HG03432 (cell line): Measurements from ENCODE around the gene WFDC1.

Source experiments
- ATAC-seq: cut with Tn5 transposase; IDR thresholded peaks from one replicate; pipeline ENCODE4 v1.9.1; 2021; ENCODE audit warnings: mild to moderate bottlenecking, moderate library complexity; ENCODE audit not compliant: unreplicated experiment

Gene WFDC1

DNA sequence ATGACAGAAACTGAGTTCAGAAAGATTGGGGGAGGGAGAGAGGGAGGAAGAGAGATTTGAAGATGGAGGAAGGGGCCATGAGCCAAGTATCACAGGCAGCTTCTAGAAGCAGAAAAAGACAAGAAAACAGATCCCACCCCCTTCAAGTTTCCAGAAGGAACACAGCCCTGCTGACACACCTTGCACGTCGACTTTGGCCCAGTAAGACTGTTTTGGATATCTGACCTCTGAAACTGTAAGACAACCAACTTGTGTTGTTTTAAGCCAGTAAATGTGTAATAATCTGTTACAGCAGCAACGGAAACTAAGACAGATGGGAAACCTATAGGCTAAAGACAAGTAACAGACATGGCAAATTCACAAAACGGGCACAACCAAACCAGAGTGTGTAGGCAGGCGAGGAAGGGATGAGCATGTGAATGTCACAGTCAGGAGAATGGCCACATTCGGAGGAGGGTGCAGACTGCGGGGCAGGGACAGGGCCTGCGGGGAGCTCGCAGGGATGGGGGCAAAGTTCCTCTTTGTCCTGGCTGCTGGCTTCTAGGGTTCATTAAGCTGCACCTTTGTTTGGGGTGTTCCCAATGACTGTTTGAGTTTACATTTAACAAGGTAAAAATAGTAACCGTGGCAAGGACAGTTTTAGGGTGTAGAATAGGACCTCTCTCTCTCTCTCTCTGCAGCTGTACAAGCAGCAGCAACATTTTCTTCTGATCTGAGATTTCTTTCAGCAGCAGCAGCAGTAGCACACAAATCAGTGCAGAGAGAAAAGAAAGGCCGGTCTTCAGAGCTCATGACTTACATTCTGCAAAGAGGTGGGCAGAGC lies 55.4 kb downstream of the WFDC1 start:
- no peak for ATAC-seq

GRCh38 chr16:84350685-84351400 lies 56.2 kb downstream of the WFDC1 start:
- ATAC-seq: no peak

DNA sequence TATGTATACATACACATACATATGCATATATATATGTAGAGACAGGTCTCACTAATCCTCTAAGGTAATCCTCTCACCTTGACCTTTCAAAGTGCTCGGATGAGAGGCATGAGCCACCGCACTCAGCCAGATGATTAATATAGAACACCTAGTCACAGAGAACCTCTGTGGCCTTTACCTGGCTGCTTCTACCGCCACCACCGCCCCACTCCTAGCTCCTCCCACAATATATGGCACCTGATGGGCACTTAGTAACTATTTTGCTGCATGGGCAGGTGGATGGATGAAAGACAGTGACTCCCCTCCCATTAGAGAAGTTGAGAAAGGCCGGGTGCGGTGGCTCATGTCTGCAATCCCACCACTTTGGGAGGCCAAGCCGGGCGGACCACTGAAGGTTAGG lies 57.0 kb downstream of the WFDC1 start:
- ATAC-seq: no peak

DNA sequence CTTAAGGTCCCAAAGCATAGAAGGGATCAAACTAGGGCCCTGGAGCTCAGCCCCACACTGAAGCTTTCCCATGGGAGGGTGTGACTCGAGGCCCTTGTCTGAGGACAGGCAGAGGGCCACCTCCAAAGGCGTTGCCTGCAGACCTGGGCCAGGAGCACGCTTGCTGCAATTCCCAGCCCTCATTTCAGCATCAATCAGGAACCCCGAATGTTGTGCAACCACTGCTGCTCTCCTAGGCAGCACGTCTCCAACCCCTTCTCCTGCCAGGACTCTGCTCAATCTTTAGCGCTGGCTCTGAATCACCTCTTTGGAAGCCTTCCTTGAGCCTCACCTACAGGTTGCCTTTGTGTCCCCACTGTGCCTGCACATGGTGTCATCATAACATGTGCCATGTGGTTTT lies 59.6 kb downstream of the WFDC1 start:
- ATAC-seq: no peak

DNA sequence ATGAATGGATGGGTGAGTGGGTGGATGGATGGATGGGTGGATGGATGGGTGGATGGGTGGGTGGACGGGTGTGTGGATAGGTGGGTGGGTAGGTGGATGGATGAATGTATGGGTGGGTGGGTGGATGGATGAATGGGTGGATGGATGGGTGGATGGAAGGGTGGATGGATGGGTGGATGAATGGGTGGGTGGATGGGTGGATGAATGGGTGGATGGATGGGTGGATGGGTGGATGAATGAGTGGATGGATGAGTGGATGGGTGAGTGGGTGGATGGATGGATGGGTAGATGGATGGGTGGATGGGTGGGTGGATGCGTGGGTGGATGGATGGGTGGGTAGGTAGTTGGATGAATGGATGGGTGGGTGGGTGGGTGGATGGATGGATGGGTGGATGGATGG lies 60.5 kb downstream of the WFDC1 start:
- ATAC-seq: no peak

DNA sequence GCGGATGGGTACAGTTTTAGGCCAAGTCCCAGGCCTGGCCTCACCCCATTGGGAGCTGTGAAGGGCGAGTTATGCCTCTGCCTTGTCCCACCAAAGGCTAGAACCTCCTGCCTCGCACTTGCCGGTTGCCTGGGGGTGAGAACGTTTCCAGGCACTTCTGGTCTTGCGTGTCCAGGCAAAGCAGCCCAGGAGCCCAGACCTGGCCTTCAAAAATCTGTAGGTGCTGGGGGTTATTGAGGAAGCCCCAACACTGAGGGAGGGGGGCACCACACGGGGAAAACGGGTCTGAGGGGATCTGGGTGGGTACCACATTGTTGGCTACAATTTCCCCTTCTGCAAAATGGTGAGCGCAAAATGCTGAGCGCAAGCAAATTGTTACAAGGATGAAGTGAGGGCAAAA lies 61.5 kb downstream of the WFDC1 start:
- no peak for ATAC-seq

GRCh38 chr16:84356591-84357116 lies 62.0 kb downstream of the WFDC1 start:
- no peak for ATAC-seq

DNA sequence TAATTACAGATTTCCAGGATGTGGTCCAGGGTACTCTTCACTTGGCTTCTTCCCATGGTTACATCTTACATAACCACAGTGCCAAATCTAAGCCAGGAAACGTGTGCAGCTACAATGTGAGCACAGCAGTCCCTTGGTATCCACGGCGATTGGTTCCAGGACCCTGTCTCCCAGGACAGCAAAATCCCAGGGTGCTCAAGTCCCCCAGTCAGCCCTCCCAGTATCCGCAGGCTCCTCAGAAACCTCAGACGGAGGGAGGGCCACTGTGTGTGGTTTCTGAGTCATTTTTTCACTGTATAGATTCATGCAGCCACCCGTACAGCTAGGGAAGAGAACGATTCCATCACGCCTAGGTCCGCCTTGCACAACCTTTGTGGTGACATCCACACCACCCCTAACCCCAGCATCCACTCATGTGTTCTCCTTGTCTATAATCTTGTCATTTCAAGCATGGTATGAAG lies 62.5 kb downstream of the WFDC1 start:
- no peak for ATAC-seq

GRCh38 chr16:84358601-84359295 lies 64.1 kb downstream of the WFDC1 start:
- no peak for ATAC-seq

- no peak for ATAC-seq
Measured at GRCh38 chr16:84359326-84359725, 64.6 kb downstream of the WFDC1 start.

- no peak for ATAC-seq
Measured at GRCh38 chr16:84360170-84360569, 65.5 kb downstream of the WFDC1 start.

- ATAC-seq: no peak
Measured at GRCh38 chr16:84360748-84361147, 66.1 kb downstream of the WFDC1 start.

DNA sequence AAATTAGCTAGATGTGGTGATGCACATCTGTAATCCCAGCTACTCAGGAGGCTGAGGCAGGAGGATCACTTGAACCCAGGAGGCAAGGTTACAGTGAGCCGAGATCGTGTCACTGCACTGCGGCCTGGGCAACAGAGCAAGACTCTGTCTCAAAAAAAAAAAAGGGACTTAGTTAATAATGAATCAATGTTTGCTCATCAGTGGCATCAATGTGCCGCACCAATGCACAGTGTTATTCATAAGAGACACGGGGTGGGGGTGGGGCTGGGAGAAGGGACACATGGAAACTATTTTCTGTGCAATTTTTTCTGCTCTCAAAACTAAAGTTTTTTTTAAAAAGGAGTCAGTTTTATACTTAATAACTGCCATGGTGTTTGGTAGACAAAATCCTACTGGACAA lies 66.9 kb downstream of the WFDC1 start:
- ATAC-seq: no peak

DNA sequence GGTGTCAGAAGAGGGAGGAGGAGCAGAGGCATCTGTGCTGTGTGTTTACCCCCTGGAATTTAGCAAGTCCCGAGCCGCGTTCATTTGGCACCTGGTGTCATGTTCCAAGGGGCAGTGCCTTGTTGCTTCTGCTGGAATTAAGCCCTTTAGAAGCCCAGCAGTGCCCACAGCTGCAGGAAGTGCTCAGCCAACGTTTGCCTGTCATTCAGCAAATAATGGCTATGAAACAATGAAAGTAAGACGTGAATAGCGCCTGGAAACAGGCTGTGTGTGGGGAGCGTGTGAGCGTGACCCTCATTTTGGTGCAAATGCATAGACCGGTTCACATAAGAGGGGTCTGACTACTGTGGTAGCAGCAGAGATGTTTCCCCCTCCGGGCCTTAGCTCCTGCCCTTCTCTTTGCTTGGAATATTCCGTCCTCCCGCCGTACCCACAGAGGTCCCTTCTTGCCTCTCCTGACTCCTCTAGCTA lies 67.8 kb downstream of the WFDC1 start:
- ATAC-seq: no peak

DNA sequence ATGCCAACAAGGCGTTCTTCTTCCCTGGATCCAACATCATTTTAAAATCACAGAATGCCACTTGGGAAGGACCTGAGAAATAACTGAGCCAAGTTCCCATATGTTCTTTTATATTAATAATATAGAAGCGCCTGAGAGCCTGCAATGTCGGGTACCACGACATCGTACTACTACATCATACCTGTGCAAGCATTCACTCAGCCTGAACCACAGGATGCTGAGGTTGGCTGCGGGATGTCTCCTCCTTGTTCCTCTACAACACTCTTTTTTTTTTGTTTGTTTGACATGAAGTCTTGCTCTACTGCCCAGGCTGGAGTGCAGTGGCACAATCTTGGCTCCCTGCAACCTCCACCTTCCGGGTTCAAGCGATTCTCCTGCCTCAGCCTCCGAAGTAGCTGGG lies 71.5 kb downstream of the WFDC1 start:
- no peak for ATAC-seq

GRCh38 chr16:84367297-84367680 lies 72.6 kb downstream of the WFDC1 start:
- ATAC-seq: no peak

- no peak for ATAC-seq
Measured at GRCh38 chr16:84367750-84368307, 73.2 kb downstream of the WFDC1 start.

GRCh38 chr16:84368308-84368996 lies 73.8 kb downstream of the WFDC1 start, which contains the start of gene ATP2C2:
ATP2C2 (plus strand) TSS chr16:84368538; CDS start chr16:84368616, 78 bp downstream.
- no peak for ATAC-seq

DNA sequence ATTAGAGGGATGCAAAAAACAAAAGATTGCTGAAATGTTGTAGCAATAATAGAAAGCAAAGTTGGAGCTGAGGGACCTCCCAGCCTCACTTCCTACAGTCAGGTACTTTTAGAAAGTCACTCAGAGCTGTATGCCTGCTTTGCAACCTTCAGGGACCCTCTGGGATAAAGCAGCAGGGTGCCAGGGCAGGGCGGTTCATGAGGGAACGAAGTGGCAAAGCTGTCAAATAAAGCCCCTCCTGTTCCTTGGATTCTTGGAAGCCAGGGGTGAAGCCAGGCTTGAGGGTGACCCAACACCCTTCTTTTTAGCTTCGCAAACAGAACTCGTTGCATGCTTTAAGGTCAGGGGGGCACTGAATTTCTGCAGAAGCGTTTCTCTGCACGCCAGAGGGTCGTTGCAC lies 74.4 kb downstream of the WFDC1 start:
- no peak for ATAC-seq

- no peak for ATAC-seq
Measured at GRCh38 chr16:84369938-84370627, 75.4 kb downstream of the WFDC1 start.
